Hindlimb muscle (tissue), 1 donor: ENCODE data around the gene TMEM61. TPM values are rescaled to one million over a fixed set of nuclear protein-coding genes. Genes with fewer than 3 reads are reported as not detected.
"Not testable (repeated sequence)": the region's sequence is repeated elsewhere in the genome, so short reads cannot be mapped to it uniquely, and the experiment has no call there.

ENCODE experiments used
- DNase-seq: peaks from one replicate; pipeline ENCODE4 v3.0.0-alpha.2; 2013
- polyA plus RNA-seq: library from polyadenylated mRNA; unstranded; fragments of 120-200 nt; gene quantifications from one replicate; pipeline ENCODE4 v1.2.1, GENCODE V29; 2013; ENCODE audit not compliant: insufficient read length

The TMEM61 gene
- polyA plus RNA-seq, 1 donor = not detected

DNA sequence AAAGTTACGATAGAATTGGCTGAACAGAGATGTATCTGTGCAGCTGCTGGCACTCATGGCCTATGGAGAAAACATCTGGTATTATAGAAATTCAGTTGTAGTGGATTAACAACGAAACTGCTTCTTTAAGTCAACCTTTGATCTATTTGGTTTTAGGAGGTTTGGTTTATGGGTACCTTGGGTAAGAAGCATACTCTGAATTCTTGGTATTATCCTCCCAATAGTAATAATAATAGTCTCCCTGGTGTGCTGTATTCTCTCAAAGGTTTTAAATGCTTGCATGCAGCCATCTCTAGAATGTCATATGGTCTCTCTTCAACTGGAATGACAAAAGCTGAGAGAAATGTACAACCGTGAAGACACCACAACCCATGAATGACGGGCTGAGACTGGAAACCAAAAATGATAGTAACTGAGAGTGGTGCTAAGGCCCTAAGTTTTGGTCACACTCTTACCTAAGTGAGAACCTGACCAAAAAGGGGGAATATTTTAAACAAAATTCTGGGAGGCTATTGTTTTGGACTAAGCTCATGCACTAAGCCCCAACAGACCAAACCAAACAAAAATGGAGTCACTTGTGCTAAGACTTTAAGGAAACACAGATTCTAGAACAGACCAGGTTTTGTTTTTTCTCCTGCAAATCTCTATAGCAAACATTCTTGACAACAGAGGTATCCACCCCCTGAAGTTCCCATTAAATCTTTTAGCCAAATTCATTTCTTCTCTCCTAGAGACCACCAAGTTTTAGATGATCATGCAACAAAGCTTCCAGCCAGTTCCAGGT, 17.6 kb upstream of the TMEM61 start:
- DNase-seq = no peak

DNA sequence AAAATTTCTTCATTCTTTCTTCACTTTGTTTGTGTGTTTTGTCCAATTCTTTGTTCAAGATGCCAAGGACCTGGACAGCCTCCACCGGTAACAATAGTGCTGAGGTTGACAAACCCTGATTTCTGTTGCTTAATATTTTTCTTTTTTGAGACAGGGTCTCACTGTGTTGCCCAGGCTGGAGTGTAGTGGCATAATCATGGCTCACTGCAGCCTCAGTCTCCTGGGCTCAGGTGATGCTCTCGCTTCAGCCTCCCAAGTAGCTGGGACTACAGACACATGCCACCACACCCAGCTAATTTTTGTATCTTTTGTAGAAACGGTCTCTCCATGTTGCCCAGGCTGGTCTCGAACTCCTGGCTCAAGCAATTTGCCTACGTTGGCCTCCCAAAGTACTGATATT, 16.6 kb upstream of the TMEM61 start:
- not testable (repeated sequence) for DNase-seq

DNA sequence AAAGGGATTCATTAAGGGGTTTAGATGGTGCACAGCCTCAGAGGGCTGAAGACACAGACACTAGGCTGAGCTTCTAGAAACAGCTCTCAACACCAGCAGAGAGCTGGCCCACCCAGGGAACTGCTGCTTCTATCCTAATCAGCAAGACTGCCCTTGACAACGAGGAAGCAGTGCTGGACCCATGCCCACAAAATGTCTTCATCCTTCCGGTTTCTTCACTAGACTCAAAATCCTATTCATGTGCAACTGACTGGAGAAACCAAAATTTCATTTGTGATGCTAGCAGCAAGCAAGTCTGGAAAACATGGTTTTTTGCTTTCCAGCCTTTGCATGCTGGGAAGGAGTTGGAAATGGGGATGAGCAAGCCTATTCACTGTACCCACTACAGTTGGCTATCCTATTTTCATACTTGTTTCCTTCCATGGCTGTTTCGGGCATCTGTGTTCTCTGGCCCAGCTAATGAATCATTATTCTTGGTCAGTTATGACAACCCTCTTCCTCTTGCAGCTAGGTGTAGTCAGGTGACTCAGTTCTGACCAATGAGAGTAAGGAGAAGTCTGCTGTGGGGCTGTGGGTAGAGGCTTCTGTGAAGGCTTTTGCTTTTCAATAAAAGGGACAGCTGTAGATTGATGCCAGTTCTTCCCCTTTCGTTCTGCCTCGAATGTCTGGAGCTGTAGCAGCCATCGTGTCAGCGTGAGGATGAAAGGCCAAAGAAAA, 14.6 kb upstream of the TMEM61 start:
- peak; percentile 45 for DNase-seq

DNA sequence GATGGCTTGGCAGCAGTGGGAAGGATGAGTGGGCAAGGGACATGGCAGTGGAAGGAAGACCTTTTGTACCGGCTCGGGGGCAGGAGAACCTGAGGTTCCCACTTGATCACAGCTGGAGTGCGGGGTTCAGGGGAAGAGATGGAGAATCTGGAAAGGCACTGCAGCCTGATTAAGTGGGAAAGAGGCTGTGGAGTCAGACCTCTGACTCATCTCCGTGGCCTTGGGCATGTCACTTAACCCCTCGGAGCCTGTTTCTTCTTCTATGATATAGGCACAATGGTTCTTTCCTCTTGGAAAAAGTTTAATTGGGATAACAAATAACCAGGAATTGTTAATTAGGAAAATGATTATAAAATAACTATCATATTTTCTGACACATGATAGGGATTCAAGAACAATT, 13.1 kb upstream of the TMEM61 start:
- DNase-seq = no peak

DNA sequence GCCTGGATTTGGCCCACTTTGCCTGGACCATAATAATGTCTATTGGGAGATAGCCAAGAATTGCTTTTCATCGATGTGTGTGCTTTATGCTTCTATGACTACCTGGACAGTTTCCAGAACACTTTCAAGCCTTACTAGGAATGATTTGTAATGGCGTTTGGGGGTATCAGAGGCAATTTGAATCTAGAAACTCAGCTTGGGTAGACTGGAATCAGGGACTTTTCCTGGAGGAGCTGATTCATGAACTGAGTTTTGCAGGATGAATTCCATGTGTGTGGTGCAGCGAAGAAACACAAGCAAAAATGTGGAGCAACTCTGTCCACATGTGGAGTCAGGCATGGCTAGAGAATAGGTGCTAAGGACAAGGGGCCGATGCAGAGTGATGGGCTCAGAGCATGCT, 11.9 kb upstream of the TMEM61 start:
- DNase-seq = no peak

DNA sequence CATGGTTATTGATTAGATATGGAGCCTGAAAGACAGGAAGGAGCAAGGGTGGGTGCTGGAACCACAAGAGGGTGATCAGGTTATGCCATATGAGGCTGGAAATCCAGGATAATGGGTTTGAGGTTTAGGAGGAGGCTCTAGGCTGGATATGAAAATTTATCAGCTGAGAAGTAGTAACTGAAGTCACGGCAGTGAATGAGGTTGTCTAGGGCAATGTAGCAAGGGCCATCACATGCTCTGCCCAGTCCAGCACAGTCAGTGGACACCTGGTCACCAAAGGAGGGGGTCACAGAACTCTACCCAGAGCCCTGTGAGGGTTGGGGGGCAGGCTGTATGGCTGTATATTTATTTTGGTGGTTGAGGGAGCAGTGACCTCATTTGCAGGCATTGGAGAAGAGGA, 10.5 kb upstream of the TMEM61 start:
- DNase-seq = no peak

DNA sequence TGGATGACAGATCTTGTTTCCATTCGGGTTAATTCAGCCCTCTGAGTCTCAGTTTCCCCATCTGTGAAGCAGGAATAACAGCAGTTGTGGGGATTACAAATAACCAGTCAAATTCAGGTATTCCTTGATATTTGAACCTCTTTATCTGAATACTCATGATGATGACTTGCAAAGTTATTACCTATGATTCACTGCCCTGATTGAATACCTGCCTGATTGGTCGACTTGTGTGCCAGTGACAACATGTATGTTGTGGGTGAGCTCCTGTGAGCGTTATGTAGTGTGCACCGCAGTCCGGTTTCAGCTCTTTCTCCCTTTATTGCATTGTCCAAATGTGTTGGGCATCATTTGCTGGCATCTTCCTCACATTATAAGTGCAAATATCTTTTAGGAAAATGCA, 9.5 kb upstream of the TMEM61 start:
- no peak for DNase-seq

DNA sequence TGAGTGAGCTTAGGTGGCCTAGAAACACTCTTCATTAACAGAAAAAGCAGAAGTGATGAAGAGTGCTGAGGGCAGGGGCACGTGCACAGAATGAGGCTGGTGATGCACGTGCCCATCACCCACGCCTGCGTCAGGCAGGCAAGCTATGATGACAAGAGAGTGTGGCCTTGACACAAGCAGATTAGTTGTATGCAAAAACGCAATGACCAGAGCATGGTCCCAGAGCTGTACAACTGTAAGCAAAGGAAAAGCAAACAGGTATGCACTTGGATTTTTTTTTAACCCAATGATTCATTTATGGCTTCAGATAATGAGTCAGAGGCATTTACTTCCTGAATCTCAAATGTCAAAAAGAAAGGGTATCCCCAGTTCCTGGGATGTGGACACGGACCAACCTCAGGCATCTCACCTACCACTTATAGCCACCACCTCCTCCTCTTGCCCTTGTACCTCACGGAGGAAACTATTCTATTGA, 9.1 kb upstream of the TMEM61 start:
- DNase-seq = no peak

DNA sequence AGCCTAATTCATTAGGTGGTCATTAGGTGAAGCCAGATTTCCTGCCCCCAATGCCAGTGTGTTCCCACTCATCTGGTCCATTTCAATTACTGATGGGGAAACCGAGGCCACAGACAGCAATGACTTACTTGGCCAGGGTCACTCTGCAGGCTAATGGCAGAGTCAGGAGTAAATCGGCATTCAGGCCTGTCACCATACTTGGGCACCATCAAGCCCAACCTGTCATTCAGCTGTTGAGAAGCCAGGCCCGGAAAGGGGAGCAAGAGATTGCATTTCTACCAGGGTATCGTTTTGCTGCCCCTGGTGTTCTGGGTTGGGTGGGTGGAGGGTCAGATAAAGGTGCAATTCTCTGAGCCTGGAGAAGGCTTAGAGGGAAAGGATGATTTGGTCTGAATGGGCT, 8.0 kb upstream of the TMEM61 start:
- no peak for DNase-seq

DNA sequence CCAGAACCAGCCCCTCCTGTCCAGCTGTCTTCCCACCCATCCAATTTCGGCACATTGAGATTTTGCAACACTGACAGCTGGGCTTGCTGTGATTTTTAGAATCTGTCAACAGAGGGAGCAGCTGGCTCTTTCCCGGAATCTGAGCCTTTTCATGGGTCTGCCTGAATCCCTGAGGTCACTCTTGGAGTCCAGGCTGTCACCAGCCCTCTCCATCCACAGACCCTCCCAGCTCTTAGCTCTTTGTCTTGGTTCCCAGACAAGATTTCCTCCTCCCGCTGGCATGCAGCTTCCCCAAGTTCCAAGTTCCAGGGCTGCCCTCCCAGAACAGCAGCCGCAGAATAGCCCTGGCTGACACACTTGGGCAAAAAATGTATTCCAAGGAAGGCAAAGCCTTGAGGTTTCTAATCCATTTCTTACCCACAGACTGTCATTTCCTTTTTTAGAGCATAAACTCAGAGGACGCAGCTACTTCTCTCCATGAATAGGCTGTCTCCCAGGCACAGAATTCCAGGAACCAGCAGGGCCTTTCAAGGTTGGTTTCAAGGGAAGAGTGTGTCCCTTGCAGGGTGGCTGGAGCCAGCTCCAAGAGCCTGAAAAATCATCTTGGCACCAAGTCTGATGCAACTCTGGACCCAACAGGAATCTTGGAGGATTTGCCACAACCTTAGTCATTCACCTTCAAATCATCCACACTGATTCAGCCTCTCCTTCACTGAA, 7.1 kb upstream of the TMEM61 start:
- peak; percentile 47 for DNase-seq

DNA sequence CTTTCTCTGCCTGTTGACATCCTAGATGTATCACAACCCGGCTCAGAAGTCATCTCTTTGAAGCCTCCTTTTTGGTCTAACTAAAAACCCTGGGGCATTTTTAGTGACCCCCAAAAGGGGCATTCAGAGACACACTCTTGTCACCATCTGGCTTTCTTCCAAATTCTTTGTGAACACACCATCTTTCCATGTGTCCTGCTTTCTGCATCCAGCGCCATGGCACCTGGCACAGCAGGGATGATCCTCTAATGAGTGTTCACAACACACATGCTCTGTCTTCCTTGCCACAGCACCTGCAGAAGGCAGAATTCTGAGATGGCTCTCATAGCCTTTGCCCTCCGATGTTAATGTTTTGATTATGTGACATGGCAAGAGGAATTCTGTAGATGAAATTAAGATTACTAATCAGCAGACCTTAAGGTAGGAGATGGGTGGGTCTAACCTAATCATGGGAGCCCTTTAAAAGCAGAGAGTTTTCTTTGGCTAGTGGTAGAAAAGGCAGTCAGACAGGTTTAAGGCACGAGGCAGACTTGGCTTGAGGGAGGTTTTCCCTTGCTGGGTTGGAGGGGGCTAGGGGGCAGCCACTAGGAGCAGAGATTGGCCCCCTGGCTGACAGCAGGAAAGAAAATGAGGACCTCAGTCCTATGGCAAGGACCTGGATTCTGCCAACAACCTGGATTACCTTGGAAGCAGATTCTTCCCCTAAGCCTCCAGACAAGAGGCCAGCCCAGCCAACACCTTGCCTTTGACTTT, 4.9 kb upstream of the TMEM61 start:
- DNase-seq = no peak

DNA sequence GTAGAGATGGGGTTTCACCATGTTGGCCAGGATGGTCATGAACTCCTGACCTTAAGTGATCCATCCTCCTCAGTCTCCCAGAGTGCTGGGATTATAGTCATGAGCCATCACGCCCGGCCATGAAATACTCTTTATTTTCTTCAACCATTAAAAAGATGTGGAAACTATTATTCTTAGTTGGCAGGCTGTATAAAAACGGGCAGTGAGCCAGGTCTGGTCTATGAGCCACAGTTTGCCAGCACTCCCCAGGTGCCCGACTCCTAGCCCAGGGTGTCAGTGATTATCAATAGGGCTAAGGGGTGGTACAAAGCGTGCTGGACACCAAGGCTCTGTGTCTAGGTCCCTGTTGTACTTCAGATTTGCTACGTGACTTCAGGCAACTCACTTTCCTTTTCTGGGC, 3.7 kb upstream of the TMEM61 start:
- DNase-seq = no peak

DNA sequence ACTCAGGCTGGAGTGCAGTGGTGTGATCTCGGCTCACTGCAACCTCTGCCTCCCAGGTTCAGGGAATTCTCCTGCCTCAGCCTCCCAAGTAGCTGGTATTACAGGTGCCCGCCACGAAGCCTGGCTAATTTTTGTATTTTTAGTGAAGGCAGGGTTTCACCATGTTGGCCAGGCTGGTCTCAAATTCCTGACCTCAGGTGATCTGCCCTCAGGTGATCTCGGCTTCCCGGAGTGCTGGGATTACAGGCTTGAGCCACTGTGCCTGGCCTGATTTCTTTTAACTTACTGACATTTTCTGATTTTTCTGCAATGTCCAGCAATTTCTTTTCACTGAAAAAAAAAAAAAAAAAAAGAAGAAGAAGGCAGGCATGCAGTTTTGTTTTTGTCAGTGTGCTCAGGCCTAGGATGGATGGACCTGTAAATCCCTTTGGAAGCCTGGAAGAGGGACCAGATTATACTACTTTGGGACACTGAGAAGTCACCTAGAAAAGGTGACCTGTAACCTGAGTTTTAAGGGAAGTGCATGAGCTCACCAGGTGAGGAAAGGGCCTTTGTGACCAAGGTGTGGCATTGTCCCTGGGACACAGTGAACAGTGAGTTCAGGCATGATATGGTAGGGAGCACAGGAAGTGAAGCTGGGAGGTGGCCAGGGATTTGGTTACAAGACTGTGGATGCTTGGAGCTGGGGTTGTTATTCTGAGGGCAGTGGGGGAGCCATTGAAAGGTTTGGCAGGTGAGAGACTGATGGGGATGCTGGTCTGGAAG, 2.7 kb upstream of the TMEM61 start:
- DNase-seq = no peak

DNA sequence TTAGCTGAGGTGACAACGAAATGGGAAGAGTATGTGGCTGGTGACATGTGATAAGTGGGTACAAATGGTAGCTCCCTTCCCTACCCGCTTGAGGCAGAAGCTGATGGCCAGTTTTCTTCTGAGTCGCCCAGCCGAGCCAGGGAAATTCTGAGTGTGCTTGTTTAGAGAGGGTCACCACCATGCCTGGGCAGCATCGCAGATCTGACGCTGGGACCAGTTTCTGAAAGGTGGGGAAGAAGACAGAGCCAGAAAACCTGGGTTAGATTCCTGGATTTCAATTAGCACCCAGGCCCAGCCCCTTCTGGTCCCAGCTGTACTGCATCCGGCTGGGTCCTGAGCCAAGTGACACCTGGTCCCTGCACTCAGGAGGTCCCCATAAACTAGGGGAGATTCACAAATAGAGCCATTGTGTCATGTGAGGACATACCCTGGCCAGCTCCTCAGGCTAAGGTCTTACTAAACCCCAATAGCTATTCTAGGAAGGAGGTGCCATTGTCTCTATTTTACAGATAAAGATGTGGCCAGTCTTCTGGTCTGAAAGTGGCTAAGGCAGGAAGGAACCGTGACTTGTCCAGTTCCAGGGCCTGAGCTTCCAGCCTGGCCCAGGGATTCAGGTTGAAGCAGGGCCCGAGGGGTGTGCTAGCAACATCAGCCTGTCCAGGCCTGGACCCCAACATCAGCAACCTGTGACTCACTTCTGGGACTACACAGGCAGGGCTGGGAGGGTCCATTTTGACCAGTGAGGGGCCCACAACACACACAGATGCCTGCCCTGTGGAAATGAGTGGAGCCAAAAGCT, 1.7 kb upstream of the TMEM61 start:
- DNase-seq = no peak

DNA sequence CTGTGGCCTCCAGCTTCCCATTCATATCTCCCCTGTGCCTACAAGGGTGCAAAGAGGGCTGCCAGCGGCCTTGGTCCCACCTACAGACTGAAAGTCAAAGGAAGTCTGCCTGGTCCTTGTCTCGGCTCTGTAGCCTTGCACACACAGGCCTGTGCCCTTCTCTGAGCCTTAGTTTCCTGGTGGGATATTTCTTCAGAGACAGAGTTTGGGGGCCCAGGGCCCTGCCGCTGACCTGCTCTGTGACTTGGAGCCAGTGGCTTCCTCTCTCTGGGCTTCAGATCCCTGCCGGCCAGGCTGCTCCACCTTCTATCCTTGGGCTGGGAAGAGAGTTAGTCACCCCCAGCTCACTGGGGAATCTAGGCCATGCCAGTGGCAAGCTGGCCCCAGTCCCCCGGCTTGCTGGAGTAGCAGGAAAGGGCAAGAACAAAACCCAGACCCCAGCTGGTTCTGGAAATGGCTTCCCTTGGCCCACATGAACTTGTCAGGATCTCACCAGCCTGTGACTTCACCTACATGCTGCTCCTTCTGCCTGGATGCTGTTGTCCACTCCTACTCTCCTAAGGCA, 1.0 kb upstream of the TMEM61 start:
- no peak for DNase-seq

DNA sequence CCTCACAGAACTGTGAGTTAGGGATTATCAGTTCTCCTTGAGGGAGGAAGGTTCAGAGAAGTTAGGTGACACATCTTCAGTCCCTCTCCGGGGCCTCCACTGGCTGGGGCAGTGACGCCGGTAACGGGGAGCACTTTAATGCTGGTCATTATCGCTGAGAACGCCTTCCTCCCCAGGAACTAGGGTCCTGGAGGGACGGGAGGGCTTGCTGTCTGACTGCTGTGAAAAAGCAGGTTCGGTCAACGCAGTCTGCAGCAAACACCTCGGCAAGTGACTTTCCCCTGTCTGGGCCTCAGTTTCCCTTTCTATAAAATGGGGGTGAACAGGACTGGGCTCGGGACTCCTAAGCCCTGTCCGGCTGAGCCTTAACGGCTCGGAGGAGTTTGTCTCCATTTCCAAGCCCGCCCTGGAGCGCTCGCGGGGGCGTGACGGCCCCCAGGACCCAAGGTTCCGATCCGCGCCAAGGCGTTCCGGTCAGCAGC, 341 bp upstream of the TMEM61 start:
- DNase-seq = no peak

DNA sequence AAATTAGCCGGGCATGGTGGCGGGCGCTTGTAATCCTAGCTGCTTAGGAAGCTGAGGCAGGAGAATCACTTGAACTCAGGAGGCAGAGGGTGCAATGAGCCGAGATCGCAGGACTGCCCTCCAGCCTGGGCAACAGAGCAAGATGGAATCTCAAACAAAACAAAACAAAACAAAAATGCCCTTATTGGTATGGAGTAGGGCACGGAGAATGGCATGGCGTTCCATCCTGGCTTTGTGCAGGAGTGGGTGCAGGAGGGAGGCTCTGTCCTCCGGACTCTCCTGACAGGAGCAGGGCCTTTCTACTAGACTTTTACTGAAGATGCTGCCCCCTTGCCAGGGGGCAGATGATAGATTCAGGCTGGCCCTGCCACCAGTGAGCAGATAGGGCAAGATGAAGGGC, 1.0 kb downstream of the TMEM61 start:
- no peak for DNase-seq

DNA sequence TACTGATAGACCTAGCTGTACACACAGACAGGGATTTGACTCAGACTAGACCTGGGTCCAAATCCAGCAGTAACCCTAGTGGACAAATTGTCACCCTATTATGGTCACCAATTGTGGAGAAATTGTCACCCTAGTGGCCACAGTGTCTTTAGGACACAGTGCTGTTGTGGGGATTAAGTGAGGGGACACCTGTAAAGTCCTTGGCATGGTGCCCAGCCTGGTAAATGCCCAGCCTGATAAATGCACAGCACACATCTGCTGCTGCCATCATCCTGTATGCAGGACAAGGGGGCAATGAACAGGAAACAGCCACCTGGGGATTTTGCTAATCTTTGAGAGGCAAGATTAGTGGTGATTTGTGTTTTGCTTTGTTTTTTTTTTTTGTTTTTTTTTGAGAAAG, 2.3 kb downstream of the TMEM61 start:
- no peak for DNase-seq

DNA sequence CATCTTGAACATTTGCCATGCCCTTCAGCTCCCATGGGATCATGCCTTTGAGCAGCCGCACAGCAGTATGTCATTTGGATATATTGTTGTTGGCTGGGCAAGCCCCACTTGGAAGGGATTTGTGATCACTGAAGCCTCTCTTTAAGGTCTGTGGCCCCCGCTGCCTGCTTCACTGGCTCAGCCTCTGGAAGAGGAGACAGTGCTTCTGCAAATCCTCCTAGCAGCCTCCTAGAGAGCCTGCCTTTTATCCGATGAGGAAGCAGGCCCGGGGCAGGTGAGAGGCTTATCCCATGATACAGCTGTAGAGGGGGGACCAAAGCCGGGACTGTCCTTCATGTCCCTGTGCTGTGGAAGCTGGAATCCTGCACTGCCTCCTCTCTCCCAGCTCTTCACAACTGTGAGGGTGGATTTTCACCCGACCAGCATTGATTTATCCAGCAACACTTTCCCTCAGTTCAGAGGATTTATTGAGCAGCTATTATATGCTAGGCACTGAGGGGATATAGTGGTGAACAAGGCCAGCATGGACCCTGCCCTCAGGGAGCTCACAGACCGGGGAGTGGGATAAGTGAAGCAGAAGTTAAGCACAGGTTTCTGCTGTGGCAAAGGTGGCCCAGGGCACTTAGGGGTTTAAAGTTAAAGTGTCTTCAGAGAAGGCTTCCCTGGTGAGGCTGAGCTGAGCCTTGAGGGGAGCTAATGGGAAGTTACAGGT, 3.9 kb downstream of the TMEM61 start:
- no peak for DNase-seq

DNA sequence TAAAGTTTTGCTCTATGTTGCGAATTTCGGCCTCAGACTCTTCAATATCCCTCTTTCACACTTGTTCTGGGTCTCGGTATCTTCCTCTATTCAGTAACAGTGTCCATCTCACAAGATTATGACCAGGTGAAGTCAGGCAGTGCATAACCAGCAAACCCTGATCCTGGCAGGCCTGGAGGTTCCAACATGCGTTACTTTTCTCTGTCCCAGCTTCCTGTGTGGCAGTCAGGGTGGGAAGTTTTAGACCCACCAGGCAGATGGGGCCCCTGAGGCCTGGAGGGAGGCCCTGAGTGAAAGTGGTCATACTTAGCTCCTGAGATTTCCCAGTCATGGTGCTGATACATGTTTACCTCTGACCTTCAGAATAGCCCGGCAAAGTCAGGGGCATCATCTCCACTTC, 5.1 kb downstream of the TMEM61 start:
- no peak for DNase-seq
